ENCODE data around the gene ARHGAP9.

- TF ChIP-seq ZNF274 (IDR thresholded peaks at IDR 0.05; ENCODE audit: low read depth, low read length) (no peak), YY1 (IDR thresholded peaks at IDR 0.05; ENCODE audit: insufficient read depth, insufficient read length) (no peak), SUZ12 (IDR thresholded peaks at IDR 0.05; ENCODE audit: extremely low read depth, insufficient read depth, insufficient read length) (no peak)
Observed at GRCh38 chr12:57483466-57483865, 3.8 kb upstream of the ARHGAP9 start.
